K562 treated with DMSO at 1 percent for 24 hours (cell line): Measurements from ENCODE around the gene C1QL4. TPM values are rescaled to one million over a fixed set of nuclear protein-coding genes. Genes with fewer than 3 reads are reported as not detected.

Experiments
- total RNA-seq: library from RNA; unstranded; fragments of 300-600 nt; gene quantifications from 2 replicates; pipeline ENCODE4 v1.2.3, GENCODE V29; 2022; ENCODE audit warnings: low read depth; ENCODE audit not compliant: insufficient read depth

Gene C1QL4
- total RNA-seq: 3.1 and 4.9 TPM in 2 replicates

GRCh38 chr12:49336645-49337584, at the start of gene C1QL4:
Gene C1QL4, minus strand, starts transcription at chr12:49337188. Its CDS starts 711 bp downstream, at chr12:49336477.

GRCh38 chr12:49367381-49368239, 30.6 kb upstream of the C1QL4 start, which contains the start of gene SPATS2:
Gene SPATS2, plus strand, starts transcription at chr12:49367462. Its CDS starts 93,551 bp downstream, at chr12:49461013.

GRCh38 chr12:49346659-49347310, 9.8 kb upstream of the C1QL4 start, which contains the start of gene DNAJC22:
Gene DNAJC22, plus strand, starts transcription at chr12:49346888. Its CDS starts 1,985 bp downstream, at chr12:49348873.

GRCh38 chr12:49322708-49323523, 14.1 kb downstream of the C1QL4 start, which contains the start of gene TROAP:
Gene TROAP, plus strand, starts transcription at chr12:49323255. Its CDS starts 354 bp downstream, at chr12:49323609.

GRCh38 chr12:49295082-49295936, 41.7 kb downstream of the C1QL4 start, which contains the start of gene PRPH:
Gene PRPH, plus strand, starts transcription at chr12:49295147. Its CDS starts 54 bp downstream, at chr12:49295201.

Other genes starting within 250 kb of the C1QL4 start
- gene DHH, start 242.4 kb downstream of the C1QL4 start, total RNA-seq: 1.3 and 2.4 TPM in 2 replicates
- 37.0 and 40.5 TPM in 2 replicates for gene LMBR1L, start 226.3 kb downstream of the C1QL4 start, total RNA-seq
- gene TUBA1B, start 205.8 kb downstream of the C1QL4 start, total RNA-seq: 2,823 and 2,914 TPM in 2 replicates
- 60.6 and 68.2 TPM in 2 replicates for gene TUBA1A, start 148.1 kb downstream of the C1QL4 start, total RNA-seq
- gene TUBA1C, start 72.1 kb downstream of the C1QL4 start, total RNA-seq: 849 and 868 TPM in 2 replicates
- gene PRPH, start 42.0 kb downstream of the C1QL4 start, total RNA-seq: 1.8 and 2.6 TPM in 2 replicates
- 66.6 and 80.7 TPM in 2 replicates for gene TROAP, start 13.9 kb downstream of the C1QL4 start, total RNA-seq
- gene DNAJC22, start 9.7 kb upstream of the C1QL4 start, total RNA-seq: 0.14 and 0.50 TPM in 2 replicates
- 16.0 and 22.0 TPM in 2 replicates for gene SPATS2, start 30.3 kb upstream of the C1QL4 start, total RNA-seq
- gene KCNH3, start 201.8 kb upstream of the C1QL4 start, total RNA-seq: 0.20 and 0.25 TPM in 2 replicates
- gene MCRS1, start 231.0 kb upstream of the C1QL4 start, total RNA-seq: 68.7 and 79.5 TPM in 2 replicates